Lung (tissue), 12 donors: ENCODE results near the gene C4orf50. TPM values are rescaled to one million over a fixed set of nuclear protein-coding genes. Genes with fewer than 3 reads are reported as not detected.

Experiments used
- ATAC-seq: fragments of 200-7000 bp; cut with Tn5 transposase; one replicate; pipeline ENCODE4 v1.9.1; 2020; ENCODE audit warnings: moderate number of reproducible peaks; ENCODE audit not compliant: insufficient read depth, low FRiP score
- DNase-seq, 3 donors: peaks; one replicate each; pipeline ENCODE4 v3.0.0-alpha.2; 2013 to 2017
- H3K27ac ChIP-seq, 2 donors: one replicate each; pipeline ENCODE4 v1.5.1; 2013; ENCODE audit warnings: mild to moderate bottlenecking in 2 of 2, moderate library complexity in 2 of 2, control low read depth in 1 of 2, inconsistent platforms in 1 of 2, low read depth in 1 of 2, low read length in 1 of 2
- H3K27me3 ChIP-seq, 3 donors: one replicate each; pipeline ENCODE4 v1.5.1; 2013; ENCODE audit warnings: low read length in 2 of 3; ENCODE audit not compliant: control insufficient read depth in 3 of 3, insufficient read depth in 3 of 3
- H3K36me3 ChIP-seq, 4 donors: one replicate each; pipeline ENCODE4 v1.5.1; 2013; ENCODE audit warnings: low read length in 4 of 4, mild to moderate bottlenecking in 1 of 4, moderate library complexity in 1 of 4; ENCODE audit not compliant: control insufficient read depth in 4 of 4, insufficient read depth in 4 of 4
- H3K4me1 ChIP-seq, 5 donors: one replicate each; pipeline ENCODE4 v1.5.1; 2013; ENCODE audit warnings: low read length in 5 of 5, mild to moderate bottlenecking in 2 of 5, moderate library complexity in 1 of 5; ENCODE audit not compliant: control insufficient read depth in 5 of 5, insufficient read depth in 5 of 5
- H3K4me3 ChIP-seq: one replicate; pipeline ENCODE4 v1.5.1; 2013; ENCODE audit warnings: mild to moderate bottlenecking, control low read depth, moderate library complexity
- H3K9ac ChIP-seq, 2 donors: one replicate each; pipeline ENCODE4 v1.5.1; 2013; ENCODE audit warnings: low read length in 2 of 2, control low read depth in 1 of 2; ENCODE audit not compliant: insufficient read depth in 1 of 2
- H3K9me3 ChIP-seq, 4 donors: one replicate each; pipeline ENCODE4 v1.5.1; 2013; ENCODE audit warnings: low read length in 3 of 4, mild to moderate bottlenecking in 1 of 4, moderate library complexity in 1 of 4; ENCODE audit not compliant: control insufficient read depth in 4 of 4, insufficient read depth in 3 of 4
- WGBS, 2 donors: extraction: QIAGEN DNeasy Blood & Tissue Kit; methylation state at CpG; one replicate each; pipeline ENCODE4 v1.1.7; 2013; 5-methylcytosine and 5-hydroxymethylcytosine counted together
- polyA plus RNA-seq, 2 donors: library from polyadenylated mRNA; stranded (reverse); fragments of 200-250 nt; gene quantifications; one replicate each; pipeline ENCODE4 v1.2.1, GENCODE V29; 2013
- total RNA-seq, 2 donors: library from RNA; depleted of rRNA in 1 of 2; stranded (reverse); fragments of >200 nt in 1 of 2; gene quantifications; one replicate each; pipeline ENCODE4 v1.2.1, GENCODE V29; 2014 to 2021
- TF ChIP-seq, protein P1 (sequence below): IDR thresholded peaks from 2 replicates; pipeline ENCODE4 v1.5.1; 2012; ENCODE audit warnings: mild to moderate bottlenecking; ENCODE audit errors: control extremely low read depth, extremely low read depth
- donor health status: control.
- donor health status: control.
- donor health status: Bipolar disorder and iron deficiency.
- donor health status: healthy.
- donor health status: DM: yes; HTN: yes; CAD: no.

C4orf50 gene
- total and polyA plus RNA-seq, 4 donors: 0.02 to 0.04 (median 0.03) TPM

DNA sequence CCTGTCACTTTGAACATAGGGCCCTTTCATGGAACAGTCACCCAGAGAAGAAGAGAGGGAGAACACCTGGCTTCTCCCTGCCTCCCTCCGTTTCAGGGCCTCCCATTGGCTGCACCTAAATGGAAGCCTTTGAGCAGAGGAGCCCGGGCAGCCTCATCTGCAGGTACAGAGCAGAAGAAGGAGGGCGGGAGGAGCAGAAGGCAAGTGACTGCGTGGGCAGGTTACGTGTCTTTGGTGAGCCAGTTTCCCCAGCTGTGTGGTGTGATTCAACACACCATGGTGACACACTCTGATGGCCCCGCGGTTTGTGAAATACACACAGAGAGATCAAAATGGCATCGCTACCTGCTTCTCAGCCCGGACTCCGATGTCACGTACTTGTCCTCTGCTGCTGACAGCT, 431 bp downstream of the C4orf50 start:
- Histone ChIP-seq H3K27ac (no peak overlapping the region), H3K36me3 (no peaks in the 10 kb centered on the region), H3K9me3 (no peaks in the 10 kb centered on the region), H3K27me3 (peaks cover 0 to 8% (median 0%) of the 10 kb centered on the region in 3 donors), H3K4me1 (no peaks in the 10 kb centered on the region), H3K4me3 (no peak overlapping the region), H3K9ac (no peak overlapping the region)
- TF ChIP-seq, protein P1, sequence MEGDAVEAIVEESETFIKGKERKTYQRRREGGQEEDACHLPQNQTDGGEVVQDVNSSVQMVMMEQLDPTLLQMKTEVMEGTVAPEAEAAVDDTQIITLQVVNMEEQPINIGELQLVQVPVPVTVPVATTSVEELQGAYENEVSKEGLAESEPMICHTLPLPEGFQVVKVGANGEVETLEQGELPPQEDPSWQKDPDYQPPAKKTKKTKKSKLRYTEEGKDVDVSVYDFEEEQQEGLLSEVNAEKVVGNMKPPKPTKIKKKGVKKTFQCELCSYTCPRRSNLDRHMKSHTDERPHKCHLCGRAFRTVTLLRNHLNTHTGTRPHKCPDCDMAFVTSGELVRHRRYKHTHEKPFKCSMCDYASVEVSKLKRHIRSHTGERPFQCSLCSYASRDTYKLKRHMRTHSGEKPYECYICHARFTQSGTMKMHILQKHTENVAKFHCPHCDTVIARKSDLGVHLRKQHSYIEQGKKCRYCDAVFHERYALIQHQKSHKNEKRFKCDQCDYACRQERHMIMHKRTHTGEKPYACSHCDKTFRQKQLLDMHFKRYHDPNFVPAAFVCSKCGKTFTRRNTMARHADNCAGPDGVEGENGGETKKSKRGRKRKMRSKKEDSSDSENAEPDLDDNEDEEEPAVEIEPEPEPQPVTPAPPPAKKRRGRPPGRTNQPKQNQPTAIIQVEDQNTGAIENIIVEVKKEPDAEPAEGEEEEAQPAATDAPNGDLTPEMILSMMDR: no peak
- WGBS, 2 donors: 87 to 93% methylated on average over 11 of the region's 11 CpGs
- ATAC-seq: no peak
- no peak for DNase-seq

DNA sequence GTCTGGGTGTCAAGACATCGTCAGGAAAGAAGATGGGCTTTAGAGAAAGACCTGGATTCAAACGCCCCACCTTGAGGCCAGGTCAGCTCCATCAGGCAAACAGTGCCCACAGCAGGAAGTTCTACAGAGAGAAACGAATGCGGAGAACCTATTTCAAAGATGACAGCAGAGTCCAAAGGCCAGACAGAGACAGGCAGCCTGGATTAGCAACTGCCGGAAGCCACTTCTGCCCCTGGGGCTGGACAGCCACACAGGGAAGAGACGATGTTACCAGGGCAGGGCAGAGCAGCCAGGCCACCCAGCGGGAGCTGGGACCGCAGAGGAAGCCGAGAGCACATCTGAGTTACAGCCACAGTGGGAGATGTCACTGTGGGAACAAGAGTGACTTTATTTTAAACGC, 1.2 kb downstream of the C4orf50 start:
- H3K27me3 ChIP-seq: peaks cover 0 to 8% (median 0%) of the 10 kb centered on the region in 3 donors
- ATAC-seq (no peak), DNase-seq (no peak)
- H3K27ac ChIP-seq: no peak overlapping the region
- no peak overlapping the region for H3K9ac ChIP-seq
- H3K4me3 ChIP-seq: no peak overlapping the region
- TF ChIP-seq, protein P1: no peak
- H3K36me3 ChIP-seq: no peaks in the 10 kb centered on the region
- H3K4me1 ChIP-seq: no peaks in the 10 kb centered on the region
- H3K9me3 ChIP-seq: no peaks in the 10 kb centered on the region
- 72 to 76% methylated on average over 10 of the region's 10 CpGs for WGBS, 2 donors

DNA sequence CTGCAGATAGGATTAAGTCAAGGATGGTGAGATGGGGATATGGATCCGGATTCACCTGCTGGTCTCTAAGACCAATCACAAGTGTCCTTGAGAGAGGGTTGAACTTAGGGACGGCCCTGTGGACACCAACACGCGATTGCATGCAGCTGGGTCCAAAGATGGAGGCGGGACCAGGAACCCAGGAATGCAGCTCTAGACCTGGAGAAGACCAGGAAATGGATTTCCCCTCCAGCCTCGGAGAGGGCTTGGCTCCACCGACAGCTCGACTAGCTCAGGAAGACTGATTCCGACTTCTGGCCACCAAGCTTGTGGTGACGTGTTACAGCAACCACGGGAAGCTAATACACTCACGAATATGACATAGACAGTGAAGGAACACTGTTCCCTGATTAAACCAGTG, 4.7 kb downstream of the C4orf50 start:
- H3K27me3 ChIP-seq: peaks cover 0 to 19% (median 14%) of the 10 kb centered on the region in 3 donors
- no peak overlapping the region for H3K9ac ChIP-seq
- no peak overlapping the region for H3K4me3 ChIP-seq
- peaks cover 0 to 3% (median 0%) of the 10 kb centered on the region in 5 donors for H3K4me1 ChIP-seq
- no peak for ATAC-seq
- TF ChIP-seq, protein P1: no peak
- no peaks in the 10 kb centered on the region for H3K36me3 ChIP-seq
- WGBS, 2 donors: 83 to 90% methylated on average over 12 of the region's 12 CpGs
- H3K27ac ChIP-seq: no peak overlapping the region
- DNase-seq: no peak
- no peaks in the 10 kb centered on the region for H3K9me3 ChIP-seq

DNA sequence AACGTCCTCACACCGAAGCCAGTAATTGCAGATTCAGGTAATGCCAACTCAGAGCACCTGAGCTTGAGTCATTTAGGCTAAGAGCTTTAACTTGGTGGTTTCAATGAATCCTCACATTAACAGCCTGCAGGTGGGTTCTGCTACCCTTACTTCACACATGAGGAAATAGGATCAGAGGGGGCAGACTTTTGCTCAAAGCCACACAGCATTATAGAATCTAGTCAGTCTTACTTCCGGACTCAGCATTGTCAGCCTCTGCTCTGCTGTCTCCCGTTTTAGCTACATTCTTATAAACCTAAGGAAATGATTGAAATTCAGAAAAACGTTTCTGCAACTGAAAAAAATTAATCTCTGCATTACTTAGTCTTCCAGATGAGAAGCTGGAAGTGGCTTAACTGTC, 6.0 kb downstream of the C4orf50 start:
- Histone ChIP-seq H3K27ac (no peak overlapping the region), H3K36me3 (no peaks in the 10 kb centered on the region), H3K4me1 (peaks cover 0 to 3% (median 0%) of the 10 kb centered on the region in 5 donors), H3K9me3 (no peaks in the 10 kb centered on the region), H3K4me3 (no peak overlapping the region), H3K9ac (no peak overlapping the region), H3K27me3 (peaks cover 0 to 23% (median 22%) of the 10 kb centered on the region in 3 donors)
- DNase-seq: no peak
- no peak for ATAC-seq
- TF ChIP-seq, protein P1: no peak
- WGBS, 2 donors: 62% methylated on average over 5 of the region's 5 CpGs
